Measurements from ENCODE around the gene SEMA5B.

SEMA5B gene

GRCh38 chr3:122936986-122937385, 90.6 kb downstream of the SEMA5B start:
- H3K4me3 ChIP-seq (ENCODE audit: low read depth, low read length, poor library complexity, severe bottlenecking): no peak overlapping the region
- H3K27me3 ChIP-seq (ENCODE audit: insufficient read depth, low read length): no peaks in the 10 kb centered on the region
- no peak for TF ChIP-seq CTCF (IDR thresholded peaks at IDR 0.05; ENCODE audit: low read length)
- no peak for TF ChIP-seq EZH2 (IDR thresholded peaks at IDR 0.05; ENCODE audit: borderline replicate concordance, low read length)
- no peaks in the 10 kb centered on the region for H3F3A ChIP-seq (ENCODE audit: insufficient read depth, low read length)
- H3K9me2 ChIP-seq (ENCODE audit: low read depth, low read length): no peaks in the 10 kb centered on the region
- H3K4me1 ChIP-seq (ENCODE audit: insufficient read depth, low read length, severe bottlenecking): no peaks in the 10 kb centered on the region
- H3K9me3 ChIP-seq (ENCODE audit: low read length): no peaks in the 10 kb centered on the region
- H3K9ac ChIP-seq (ENCODE audit: low read length): no peak overlapping the region
- H3K27ac ChIP-seq (ENCODE audit: low read depth, low read length, poor library complexity, severe bottlenecking): no peak overlapping the region
- H3K36me3 ChIP-seq (ENCODE audit: insufficient read depth, low read length): no peaks in the 10 kb centered on the region
- no peaks in the 10 kb centered on the region for H4K20me1 ChIP-seq (ENCODE audit: insufficient read depth, low read length)
- H3K79me2 ChIP-seq (ENCODE audit: insufficient read depth, low read length): no peaks in the 10 kb centered on the region
- H3K4me2 ChIP-seq (ENCODE audit: low read length): no peak overlapping the region
- no peak overlapping the region for H2AFZ ChIP-seq (ENCODE audit: low read length)

GRCh38 chr3:122936335-122936734, 91.2 kb downstream of the SEMA5B start:
- Histone ChIP-seq H3K4me3 (ENCODE audit: low read depth, low read length, poor library complexity, severe bottlenecking) (no peak overlapping the region), H3K79me2 (ENCODE audit: insufficient read depth, low read length) (no peaks in the 10 kb centered on the region), H3F3A (ENCODE audit: insufficient read depth, low read length) (no peaks in the 10 kb centered on the region), H2AFZ (ENCODE audit: low read length) (no peak overlapping the region), H3K9me2 (ENCODE audit: low read depth, low read length) (no peaks in the 10 kb centered on the region), H3K27me3 (ENCODE audit: insufficient read depth, low read length) (no peaks in the 10 kb centered on the region), H4K20me1 (ENCODE audit: insufficient read depth, low read length) (no peaks in the 10 kb centered on the region), H3K4me2 (ENCODE audit: low read length) (no peak overlapping the region), H3K9ac (ENCODE audit: low read length) (no peak overlapping the region), H3K36me3 (ENCODE audit: insufficient read depth, low read length) (no peaks in the 10 kb centered on the region), H3K9me3 (ENCODE audit: low read length) (no peaks in the 10 kb centered on the region), H3K27ac (ENCODE audit: low read depth, low read length, poor library complexity, severe bottlenecking) (no peak overlapping the region), H3K4me1 (ENCODE audit: insufficient read depth, low read length, severe bottlenecking) (no peaks in the 10 kb centered on the region)
- TF ChIP-seq CTCF (IDR thresholded peaks at IDR 0.05; ENCODE audit: low read length) (no peak), EZH2 (IDR thresholded peaks at IDR 0.05; ENCODE audit: borderline replicate concordance, low read length) (no peak)

GRCh38 chr3:122934251-122934650, 93.3 kb downstream of the SEMA5B start:
- TF ChIP-seq CTCF (IDR thresholded peaks at IDR 0.05; ENCODE audit: low read length): no peak
- TF ChIP-seq EZH2 (IDR thresholded peaks at IDR 0.05; ENCODE audit: borderline replicate concordance, low read length): no peak
- Histone ChIP-seq H3K27ac (ENCODE audit: low read depth, low read length, poor library complexity, severe bottlenecking) (no peak overlapping the region), H3F3A (ENCODE audit: insufficient read depth, low read length) (no peaks in the 10 kb centered on the region)

More at GRCh38 chr3:122934251-122934650, 93.3 kb downstream of the SEMA5B start:
- Histone ChIP-seq H4K20me1 (ENCODE audit: insufficient read depth, low read length) (no peaks in the 10 kb centered on the region), H3K4me2 (ENCODE audit: low read length) (no peak overlapping the region), H3K4me1 (ENCODE audit: insufficient read depth, low read length, severe bottlenecking) (no peaks in the 10 kb centered on the region), H3K9ac (ENCODE audit: low read length) (no peak overlapping the region), H3K27me3 (ENCODE audit: insufficient read depth, low read length) (no peaks in the 10 kb centered on the region), H3K36me3 (ENCODE audit: insufficient read depth, low read length) (no peaks in the 10 kb centered on the region), H3K9me2 (ENCODE audit: low read depth, low read length) (no peaks in the 10 kb centered on the region), H3K9me3 (ENCODE audit: low read length) (no peaks in the 10 kb centered on the region), H2AFZ (ENCODE audit: low read length) (no peak overlapping the region), H3K4me3 (ENCODE audit: low read depth, low read length, poor library complexity, severe bottlenecking) (no peak overlapping the region), H3K79me2 (ENCODE audit: insufficient read depth, low read length) (no peaks in the 10 kb centered on the region)
